ENCODE data around the gene RIPOR3. TPM values are rescaled to one million over a fixed set of nuclear protein-coding genes. Genes with fewer than 3 reads are reported as not detected.

RIPOR3 gene
- total RNA-seq, 2 experiments from 2014 or later: not detected

DNA sequence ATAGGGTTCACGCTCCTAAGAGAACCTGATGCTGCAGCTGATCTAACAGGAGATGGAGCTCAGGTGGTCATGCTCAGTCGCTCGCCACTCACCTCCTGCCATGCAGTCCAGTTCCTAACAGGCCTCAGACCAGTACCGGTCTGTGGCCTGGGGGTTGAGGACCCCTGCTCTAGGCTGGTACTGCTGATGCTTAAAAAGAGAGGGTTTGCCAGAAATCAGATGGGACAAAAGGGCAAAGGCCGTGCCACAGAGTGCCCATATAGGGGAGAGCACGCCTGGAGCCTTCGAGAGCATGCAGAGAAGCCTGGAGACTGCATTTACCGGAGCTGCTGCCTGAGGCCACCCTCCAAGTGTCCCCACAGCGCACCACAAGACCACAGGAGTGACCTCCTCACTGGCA is 105.7 kb downstream of the RIPOR3 start:
- no peaks in the 10 kb centered on the region for H3K27me3 Mint-ChIP-seq
- H3K27ac Mint-ChIP-seq: no peak overlapping the region
- no peaks in the 10 kb centered on the region for H3K9me3 Mint-ChIP-seq
- H3K4me3 Mint-ChIP-seq: no peak overlapping the region
- no peaks in the 10 kb centered on the region for H3K4me1 Mint-ChIP-seq
- no peak for DNase-seq
- peaks cover 6% of the 10 kb centered on the region for H3K36me3 Mint-ChIP-seq

GRCh38 chr20:50585214-50585613 is 106.1 kb downstream of the RIPOR3 start:
- no peaks in the 10 kb centered on the region for H3K4me1 Mint-ChIP-seq
- H3K4me3 Mint-ChIP-seq: no peak overlapping the region
- H3K27me3 Mint-ChIP-seq: no peaks in the 10 kb centered on the region
- no peaks in the 10 kb centered on the region for H3K9me3 Mint-ChIP-seq
- H3K27ac Mint-ChIP-seq: no peak overlapping the region
- no peak for DNase-seq
- peaks cover 9% of the 10 kb centered on the region for H3K36me3 Mint-ChIP-seq

GRCh38 chr20:50584687-50585086 is 106.7 kb downstream of the RIPOR3 start:
- peaks cover 12% of the 10 kb centered on the region for H3K36me3 Mint-ChIP-seq
- H3K27ac Mint-ChIP-seq: no peak overlapping the region
- H3K4me1 Mint-ChIP-seq: no peaks in the 10 kb centered on the region
- no peak overlapping the region for H3K4me3 Mint-ChIP-seq
- no peaks in the 10 kb centered on the region for H3K27me3 Mint-ChIP-seq
- no peak for DNase-seq
- no peaks in the 10 kb centered on the region for H3K9me3 Mint-ChIP-seq

DNA sequence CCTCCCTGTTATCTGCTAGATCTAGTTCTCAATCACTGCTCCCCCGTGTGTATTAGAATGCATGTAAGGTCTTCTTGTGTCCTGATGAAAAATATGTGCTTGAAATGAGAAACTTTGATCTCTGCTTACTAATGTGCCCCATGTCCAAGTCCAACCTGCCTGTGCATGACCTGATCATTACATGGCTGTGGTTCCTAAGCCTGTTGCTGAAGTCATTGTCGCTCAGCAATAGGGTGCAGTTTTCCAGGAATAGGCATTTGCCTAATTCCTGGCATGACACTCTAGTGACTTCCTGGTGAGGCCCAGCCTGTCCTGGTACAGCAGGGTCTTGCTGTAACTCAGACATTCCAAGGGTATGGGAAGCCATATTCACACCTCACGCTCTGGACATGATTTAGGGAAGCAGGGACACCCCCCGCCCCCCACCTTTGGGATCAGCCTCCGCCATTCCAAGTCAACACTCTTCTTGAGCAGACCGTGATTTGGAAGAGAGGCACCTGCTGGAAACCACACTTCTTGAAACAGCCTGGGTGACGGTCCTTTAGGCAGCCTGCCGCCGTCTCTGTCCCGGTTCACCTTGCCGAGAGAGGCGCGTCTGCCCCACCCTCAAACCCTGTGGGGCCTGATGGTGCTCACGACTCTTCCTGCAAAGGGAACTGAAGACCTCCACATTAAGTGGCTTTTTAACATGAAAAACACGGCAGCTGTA is 107.7 kb downstream of the RIPOR3 start:
- H3K27ac Mint-ChIP-seq: peak overlapping the region; percentile 0
- H3K9me3 Mint-ChIP-seq: no peaks in the 10 kb centered on the region
- no peaks in the 10 kb centered on the region for H3K4me1 Mint-ChIP-seq
- H3K4me3 Mint-ChIP-seq: no peak overlapping the region
- H3K36me3 Mint-ChIP-seq: peaks cover 12% of the 10 kb centered on the region
- DNase-seq: no peak
- H3K27me3 Mint-ChIP-seq: no peaks in the 10 kb centered on the region

DNA sequence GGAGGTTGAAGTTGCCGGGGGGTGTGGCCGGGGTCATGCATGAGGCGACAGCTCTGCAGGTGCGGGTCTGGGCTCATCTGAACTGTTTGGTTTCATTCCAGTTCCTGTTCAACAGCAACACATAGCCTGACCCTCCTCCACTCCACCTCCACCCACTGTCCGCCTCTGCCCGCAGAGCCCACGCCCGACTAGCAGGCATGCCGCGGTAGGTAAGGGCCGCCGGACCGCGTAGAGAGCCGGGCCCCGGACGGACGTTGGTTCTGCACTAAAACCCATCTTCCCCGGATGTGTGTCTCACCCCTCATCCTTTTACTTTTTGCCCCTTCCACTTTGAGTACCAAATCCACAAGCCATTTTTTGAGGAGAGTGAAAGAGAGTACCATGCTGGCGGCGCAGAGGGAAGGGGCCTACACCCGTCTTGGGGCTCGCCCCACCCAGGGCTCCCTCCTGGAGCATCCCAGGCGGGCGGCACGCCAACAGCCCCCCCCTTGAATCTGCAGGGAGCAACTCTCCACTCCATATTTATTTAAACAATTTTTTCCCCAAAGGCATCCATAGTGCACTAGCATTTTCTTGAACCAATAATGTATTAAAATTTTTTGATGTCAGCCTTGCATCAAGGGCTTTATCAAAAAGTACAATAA is 108.6 kb downstream of the RIPOR3 start:
- peaks cover 7% of the 10 kb centered on the region for H3K36me3 Mint-ChIP-seq

GRCh38 chr20:50582092-50582491 is 109.2 kb downstream of the RIPOR3 start:
- Mint-ChIP-seq H3K27me3 (no peaks in the 10 kb centered on the region), H3K27ac (no peak overlapping the region), H3K4me3 (no peak overlapping the region), H3K9me3 (no peaks in the 10 kb centered on the region), H3K4me1 (no peaks in the 10 kb centered on the region), H3K36me3 (peaks cover 7% of the 10 kb centered on the region)
- DNase-seq: no peak

More for the DNA sequence above, 108.6 kb downstream of the RIPOR3 start:
- H3K4me3 Mint-ChIP-seq: no peak overlapping the region
- H3K27me3 Mint-ChIP-seq: no peaks in the 10 kb centered on the region
- no peak for DNase-seq
- H3K4me1 Mint-ChIP-seq: no peaks in the 10 kb centered on the region
- H3K9me3 Mint-ChIP-seq: no peaks in the 10 kb centered on the region
- peak overlapping the region; percentile 25 for H3K27ac Mint-ChIP-seq

- DNase-seq: no peak
- Mint-ChIP-seq H3K4me1 (peaks cover under 1% of the 10 kb centered on the region), H3K27ac (no peak overlapping the region), H3K9me3 (no peaks in the 10 kb centered on the region), H3K36me3 (peaks cover 10% of the 10 kb centered on the region), H3K27me3 (no peaks in the 10 kb centered on the region), H3K4me3 (no peak overlapping the region)
Measured at GRCh38 chr20:50580842-50581544, 110.3 kb downstream of the RIPOR3 start.

- Mint-ChIP-seq H3K27me3 (no peaks in the 10 kb centered on the region), H3K4me1 (peaks cover 6% of the 10 kb centered on the region), H3K27ac (no peak overlapping the region), H3K4me3 (no peak overlapping the region), H3K36me3 (peaks cover 12% of the 10 kb centered on the region), H3K9me3 (no peaks in the 10 kb centered on the region)
- peak; percentile 42 for DNase-seq
Measured at GRCh38 chr20:50580016-50580747, 111.2 kb downstream of the RIPOR3 start.

- no peak for DNase-seq
- Mint-ChIP-seq H3K4me3 (no peak overlapping the region), H3K9me3 (no peaks in the 10 kb centered on the region), H3K4me1 (peaks cover 6% of the 10 kb centered on the region), H3K27me3 (no peaks in the 10 kb centered on the region), H3K27ac (no peak overlapping the region), H3K36me3 (peaks cover 12% of the 10 kb centered on the region)
Measured at GRCh38 chr20:50579511-50579910, 111.8 kb downstream of the RIPOR3 start.

- no peak overlapping the region for H3K27ac Mint-ChIP-seq
- peaks cover 12% of the 10 kb centered on the region for H3K36me3 Mint-ChIP-seq
- no peak for DNase-seq
- H3K9me3 Mint-ChIP-seq: no peaks in the 10 kb centered on the region
- H3K27me3 Mint-ChIP-seq: no peaks in the 10 kb centered on the region
- H3K4me3 Mint-ChIP-seq: no peak overlapping the region
- H3K4me1 Mint-ChIP-seq: peaks cover 6% of the 10 kb centered on the region
Measured at GRCh38 chr20:50578778-50579165, 112.6 kb downstream of the RIPOR3 start.

GRCh38 chr20:50578061-50578777 is 113.1 kb downstream of the RIPOR3 start:
- H3K4me3 Mint-ChIP-seq: no peak overlapping the region
- peaks cover 10% of the 10 kb centered on the region for H3K4me1 Mint-ChIP-seq
- no peak overlapping the region for H3K27ac Mint-ChIP-seq
- no peaks in the 10 kb centered on the region for H3K9me3 Mint-ChIP-seq
- peaks cover 12% of the 10 kb centered on the region for H3K36me3 Mint-ChIP-seq
- H3K27me3 Mint-ChIP-seq: no peaks in the 10 kb centered on the region
- no peak for DNase-seq

DNA sequence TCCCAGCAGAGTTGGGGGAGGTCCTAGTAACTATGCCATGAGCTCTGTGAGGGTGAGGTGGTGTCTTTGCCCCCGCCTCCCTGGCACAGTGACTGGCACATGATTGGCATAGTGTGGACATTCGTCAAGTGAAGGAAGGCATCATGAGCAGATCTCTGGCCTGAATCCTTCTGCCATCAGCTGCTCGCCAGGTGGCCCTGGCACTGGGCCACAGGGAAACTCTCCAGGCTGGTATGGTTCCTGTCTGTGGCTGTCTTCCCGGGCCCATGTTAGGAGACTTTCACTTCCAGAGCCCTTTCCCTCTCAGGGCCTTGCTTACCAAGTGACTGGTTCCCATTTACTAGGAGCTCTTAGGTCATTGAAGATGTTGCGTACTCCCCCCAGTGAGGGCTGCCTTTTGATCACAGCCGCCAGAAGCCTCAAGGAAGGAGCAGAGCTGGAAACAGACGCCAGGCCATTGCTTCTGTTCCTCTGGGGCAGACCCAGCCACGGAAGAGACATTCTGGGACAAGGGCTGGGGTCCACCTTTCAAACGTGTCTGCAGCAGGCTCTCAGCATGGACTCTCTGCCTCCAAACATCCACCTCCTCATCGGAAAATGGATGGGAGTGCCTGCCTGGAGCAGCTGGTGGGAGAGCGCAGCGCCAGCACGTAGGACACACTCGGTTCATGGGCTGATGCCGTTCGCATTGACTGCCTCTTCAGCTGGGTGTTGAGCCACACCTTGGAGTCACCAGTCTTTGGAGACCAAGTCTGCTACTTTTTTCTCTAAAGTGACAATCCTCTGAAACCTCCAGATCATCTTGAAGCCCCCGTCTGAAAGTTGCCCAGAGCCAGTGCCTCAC is 113.9 kb downstream of the RIPOR3 start:
- Mint-ChIP-seq H3K9me3 (no peaks in the 10 kb centered on the region), H3K27me3 (no peaks in the 10 kb centered on the region), H3K27ac (no peak overlapping the region), H3K4me3 (no peak overlapping the region), H3K4me1 (peaks cover 13% of the 10 kb centered on the region), H3K36me3 (peaks cover 12% of the 10 kb centered on the region)
- DNase-seq: no peak

GRCh38 chr20:50575865-50576720 is 115.2 kb downstream of the RIPOR3 start:
- Mint-ChIP-seq H3K4me3 (no peak overlapping the region), H3K4me1 (peaks cover 18% of the 10 kb centered on the region), H3K36me3 (peaks cover 12% of the 10 kb centered on the region), H3K27ac (no peak overlapping the region), H3K27me3 (no peaks in the 10 kb centered on the region), H3K9me3 (no peaks in the 10 kb centered on the region)
- DNase-seq: peak; percentile 52
